Measurements from ENCODE around the gene PPP1R1B. TPM values are rescaled to one million over a fixed set of nuclear protein-coding genes. Genes with fewer than 3 reads are reported as not detected.

Gene PPP1R1B
- total and polyA plus RNA-seq, 9 of the 15 experiments (the other 6 are each of a cell fraction or from before 2014, with no cell fraction given) = 0.07 to 0.18 (median 0.10) TPM; not detected in 4

DNA sequence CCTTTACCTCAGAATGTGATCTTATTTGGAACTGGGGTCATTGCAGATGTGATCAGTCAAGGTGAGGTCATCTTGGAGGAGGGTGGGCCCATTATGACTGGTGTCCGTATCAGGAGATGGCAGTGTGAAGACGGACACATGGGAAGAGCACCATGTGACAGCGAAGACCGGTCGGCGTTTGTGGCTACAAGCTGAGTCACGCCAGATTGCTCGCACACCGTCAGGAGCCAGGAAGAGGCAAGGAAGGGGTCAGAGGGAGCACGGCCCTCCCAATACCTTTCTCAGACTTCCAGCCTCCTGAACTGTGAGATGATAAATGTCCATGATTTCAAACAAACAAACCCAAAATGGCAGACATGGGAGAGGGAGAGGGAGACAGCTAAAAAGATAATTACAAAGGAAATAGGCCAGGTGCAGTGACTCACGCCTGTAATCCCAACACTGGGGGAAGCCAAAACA is 23.4 kb downstream of the PPP1R1B start (continued):
- TF ChIP-seq KDM1A (IDR thresholded peaks at IDR 0.05) (peak; percentile 21 to 43; a peak in 3 of 4 replicates), MTA1 (IDR thresholded peaks at IDR 0.05; ENCODE audit: borderline replicate concordance) (peak; percentile 83), MYNN (IDR thresholded peaks at IDR 0.05) (peak; percentile 51; the same call in 1 of the 2 replicates), MYNN (CRISPR knock-in tag; IDR thresholded peaks at IDR 0.05) (no peak), TAF1 (IDR thresholded peaks at IDR 0.05; ENCODE audit: control insufficient read depth, extremely low read depth, insufficient read depth, low read length, severe bottlenecking) (peak; percentile 46), SMARCA5 (IDR thresholded peaks at IDR 0.05) (0 out of 2 replicates have a peak, but pooled peaks have one; percentile 18), NFE2 (IDR thresholded peaks at IDR 0.05; ENCODE audit: low read depth) (peak; percentile 98), MAFK (IDR thresholded peaks at IDR 0.05; ENCODE audit: low read length) (peak; percentile 81), RBBP5 (IDR thresholded peaks at IDR 0.05; ENCODE audit: borderline replicate concordance, insufficient read depth, low read length, poor library complexity, severe bottlenecking) (peak; percentile 43), U2AF1 (optimal IDR thresholded peaks at IDR 0.05; ENCODE audit: low read depth, low read length) (no peak), TEAD4 (IDR thresholded peaks at IDR 0.05; ENCODE audit: low read length) (peak; percentile 67; the same call in 1 of the 2 replicates), TEAD4 (CRISPR knock-in tag; IDR thresholded peaks at IDR 0.05; ENCODE audit: borderline replicate concordance) (no peak), MTA3 (IDR thresholded peaks at IDR 0.05; ENCODE audit: borderline replicate concordance) (peak; percentile 80), FIP1L1 (IDR thresholded peaks at IDR 0.05; ENCODE audit: low read depth, low read length, poor library complexity, severe bottlenecking) (no peak), LEF1 (IDR thresholded peaks at IDR 0.05) (peak; percentile 73), KLF6 (CRISPR knock-in tag; IDR thresholded peaks at IDR 0.05; ENCODE audit: borderline replicate concordance) (peak; percentile 68; the same call in 1 of the 2 replicates), ATF1 (CRISPR knock-in tag; IDR thresholded peaks at IDR 0.05) (no peak), ATF1 (tag; IDR thresholded peaks at IDR 0.05) (peak; percentile 84), ZNF584 (CRISPR knock-in tag; IDR thresholded peaks at IDR 0.05; ENCODE audit: low read depth) (peak; percentile 74; the same call in 1 of the 2 replicates), NFE2L1 (tag; IDR thresholded peaks at IDR 0.05; ENCODE audit: borderline replicate concordance, low read depth) (peak; percentile 52; the same call in 1 of the 2 replicates), SREBF1 (IDR thresholded peaks at IDR 0.05; ENCODE audit: borderline replicate concordance, low read depth, low read length) (peak; percentile 62; the same call in 1 of the 2 replicates), ZNF766 (CRISPR knock-in tag; conservative IDR thresholded peaks at IDR 0.05) (peak; percentile 80), ZNF589 (CRISPR knock-in tag; IDR thresholded peaks at IDR 0.05; ENCODE audit: low read depth) (peak; percentile 63; the same call in 1 of the 2 replicates), PML (IDR thresholded peaks at IDR 0.05; ENCODE audit: low read length) (peak; percentile 45; the same call in 1 of the 2 replicates), ZFP91 (CRISPR knock-in tag; IDR thresholded peaks at IDR 0.05) (no peak)
- TF ChIP-seq, protein P1, sequence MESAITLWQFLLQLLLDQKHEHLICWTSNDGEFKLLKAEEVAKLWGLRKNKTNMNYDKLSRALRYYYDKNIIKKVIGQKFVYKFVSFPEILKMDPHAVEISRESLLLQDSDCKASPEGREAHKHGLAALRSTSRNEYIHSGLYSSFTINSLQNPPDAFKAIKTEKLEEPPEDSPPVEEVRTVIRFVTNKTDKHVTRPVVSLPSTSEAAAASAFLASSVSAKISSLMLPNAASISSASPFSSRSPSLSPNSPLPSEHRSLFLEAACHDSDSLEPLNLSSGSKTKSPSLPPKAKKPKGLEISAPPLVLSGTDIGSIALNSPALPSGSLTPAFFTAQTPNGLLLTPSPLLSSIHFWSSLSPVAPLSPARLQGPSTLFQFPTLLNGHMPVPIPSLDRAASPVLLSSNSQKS (CRISPR knock-in tag; IDR thresholded peaks at IDR 0.05) = 0 out of 2 replicates have a peak, but pooled peaks have one; percentile 9
- TF ChIP-seq, protein P2, sequence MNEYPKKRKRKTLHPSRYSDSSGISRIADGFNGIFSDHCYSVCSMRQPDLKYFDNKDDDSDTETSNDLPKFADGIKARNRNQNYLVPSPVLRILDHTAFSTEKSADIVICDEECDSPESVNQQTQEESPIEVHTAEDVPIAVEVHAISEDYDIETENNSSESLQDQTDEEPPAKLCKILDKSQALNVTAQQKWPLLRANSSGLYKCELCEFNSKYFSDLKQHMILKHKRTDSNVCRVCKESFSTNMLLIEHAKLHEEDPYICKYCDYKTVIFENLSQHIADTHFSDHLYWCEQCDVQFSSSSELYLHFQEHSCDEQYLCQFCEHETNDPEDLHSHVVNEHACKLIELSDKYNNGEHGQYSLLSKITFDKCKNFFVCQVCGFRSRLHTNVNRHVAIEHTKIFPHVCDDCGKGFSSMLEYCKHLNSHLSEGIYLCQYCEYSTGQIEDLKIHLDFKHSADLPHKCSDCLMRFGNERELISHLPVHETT (CRISPR knock-in tag; conservative IDR thresholded peaks at IDR 0.05 in 1 of 2, IDR thresholded peaks at IDR 0.05 in 1 of 2) = peak in 1 of 2 experiments; percentile 59; a peak in 2 of 4 replicates
